DMS153 (cell line): ENCODE data around the gene CACNA2D4.
"Not testable (repeated sequence)": the region's sequence is repeated elsewhere in the genome, so short reads cannot be mapped to it uniquely, and the experiment has no call there.

ENCODE experiments used
- DNase-seq: peaks from one replicate; lab custom pipeline; 2025; lab: John Stamatoyannopoulos, UW

The CACNA2D4 gene

GRCh38 chr12:1918081-1918883 lies at the start of gene CACNA2D4:
TSS of gene CACNA2D4 (minus strand) at chr12:1918652. CDS start at chr12:1918473, 179 bp downstream.
- DNase-seq = no peak

DNA sequence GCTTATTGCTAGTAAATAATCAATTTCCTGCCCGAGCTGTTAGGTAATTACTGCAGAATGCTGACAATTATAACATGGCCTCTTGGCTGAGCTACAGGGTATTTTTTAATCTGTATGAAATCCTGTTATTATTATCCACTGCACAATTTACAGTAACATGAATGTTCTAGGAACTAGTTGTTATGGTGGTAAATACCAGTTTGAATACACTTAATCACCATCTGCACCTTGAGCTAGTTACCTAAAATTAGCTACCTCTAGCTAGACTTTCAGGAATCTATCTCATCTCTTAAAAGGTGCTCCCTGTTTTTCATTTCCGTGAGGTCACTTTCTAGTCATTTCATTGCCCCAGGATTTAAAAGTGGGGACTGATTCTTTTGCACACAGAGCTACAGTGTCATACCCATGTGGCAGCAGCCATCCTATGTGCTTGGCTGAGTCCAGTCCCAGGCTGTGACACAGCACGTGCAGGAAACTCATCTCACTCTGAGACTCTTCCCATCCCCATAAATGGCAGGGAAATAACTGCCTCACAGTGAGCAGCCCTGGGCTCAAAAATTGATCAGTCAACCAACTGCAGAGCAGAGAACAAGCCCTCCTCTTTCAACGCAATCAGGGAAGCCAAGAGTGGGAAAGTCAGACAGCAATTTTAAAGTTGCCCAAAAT lies 48.2 kb upstream of the CACNA2D4 start:
- DNase-seq = no peak

DNA sequence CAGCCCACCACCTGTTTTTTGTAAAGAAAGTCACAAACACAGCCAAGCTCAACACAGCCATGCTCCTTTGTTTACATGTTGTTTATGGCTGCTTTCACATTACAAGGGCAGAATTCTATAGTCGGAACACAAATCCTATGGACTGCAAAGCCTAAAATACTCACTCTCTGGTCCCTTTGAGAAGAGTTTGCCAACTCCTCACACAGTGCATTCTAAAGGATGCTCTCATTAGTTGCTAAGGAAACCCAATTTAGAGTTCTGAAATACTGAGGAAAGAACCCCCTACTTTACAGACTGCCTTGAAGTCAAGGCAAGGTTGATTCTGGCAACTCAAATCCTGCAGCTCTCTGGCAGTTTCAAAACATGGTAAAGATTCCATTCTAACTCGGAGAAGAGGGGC lies 47.5 kb upstream of the CACNA2D4 start:
- no peak for DNase-seq

DNA sequence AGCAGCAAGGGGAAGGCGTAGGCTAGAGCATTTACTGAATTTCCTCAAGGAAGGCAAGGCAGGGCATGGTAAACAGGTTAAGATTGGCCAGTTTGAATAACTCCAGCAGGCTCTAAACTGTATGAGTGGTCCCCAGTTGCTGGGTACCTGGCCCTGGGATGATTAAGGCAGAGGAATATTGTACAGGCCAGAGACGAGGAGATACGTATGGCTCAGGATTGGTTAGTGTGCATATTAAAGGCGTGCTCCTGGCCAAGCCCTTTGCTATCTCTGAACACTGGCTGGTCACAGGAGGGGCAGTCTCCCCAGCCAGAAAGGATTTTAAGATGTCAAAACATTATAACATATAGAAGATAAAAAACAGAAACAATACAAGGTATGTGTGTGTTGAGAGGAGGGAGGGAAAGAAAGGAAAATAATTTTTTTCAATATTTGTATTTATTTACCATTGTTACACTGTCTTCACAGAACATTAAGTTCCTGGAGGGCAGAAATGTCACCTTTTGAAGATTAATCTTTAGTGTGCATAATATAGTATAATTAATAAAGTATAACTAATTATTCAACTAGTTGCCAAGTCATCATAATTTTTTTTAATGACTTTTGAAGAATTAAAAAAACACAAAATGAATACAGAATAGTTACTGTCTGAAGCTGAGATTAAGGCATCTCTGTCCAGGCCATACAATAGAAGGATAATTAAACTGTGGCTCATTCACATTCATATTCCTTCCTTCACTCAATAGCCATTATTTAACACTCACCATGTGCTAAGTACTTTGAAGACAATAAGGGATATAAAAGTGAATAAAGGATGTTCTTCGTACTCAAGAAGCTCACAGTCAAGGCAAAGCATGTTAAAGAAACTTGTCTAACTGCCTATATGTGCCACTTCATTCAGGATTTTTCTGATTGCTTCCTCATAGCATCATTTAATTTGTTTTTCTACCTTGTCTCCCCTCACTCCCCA lies 43.9 kb upstream of the CACNA2D4 start:
- DNase-seq = no peak

DNA sequence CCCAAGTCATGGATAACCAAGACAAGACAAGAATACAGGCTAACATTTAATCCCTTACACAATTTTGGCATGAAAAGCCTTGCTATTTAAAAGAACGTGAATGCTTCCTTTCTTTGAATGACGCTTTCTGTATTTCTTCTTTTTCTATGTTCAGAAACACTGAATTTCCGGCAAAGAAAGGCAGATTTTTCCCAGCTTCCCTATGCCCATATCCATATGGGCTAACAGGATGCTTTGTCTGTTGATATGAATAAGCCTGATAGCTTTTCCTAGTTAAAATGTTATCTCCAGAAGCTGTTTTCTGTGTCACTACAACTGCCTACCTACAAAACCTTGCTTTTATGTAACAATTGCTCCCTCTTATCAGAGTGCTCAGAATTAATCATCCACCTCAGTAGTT lies 38.3 kb upstream of the CACNA2D4 start:
- no peak for DNase-seq

- DNase-seq = no peak
Measured at GRCh38 chr12:1949771-1950470, 31.5 kb upstream of the CACNA2D4 start.

DNA sequence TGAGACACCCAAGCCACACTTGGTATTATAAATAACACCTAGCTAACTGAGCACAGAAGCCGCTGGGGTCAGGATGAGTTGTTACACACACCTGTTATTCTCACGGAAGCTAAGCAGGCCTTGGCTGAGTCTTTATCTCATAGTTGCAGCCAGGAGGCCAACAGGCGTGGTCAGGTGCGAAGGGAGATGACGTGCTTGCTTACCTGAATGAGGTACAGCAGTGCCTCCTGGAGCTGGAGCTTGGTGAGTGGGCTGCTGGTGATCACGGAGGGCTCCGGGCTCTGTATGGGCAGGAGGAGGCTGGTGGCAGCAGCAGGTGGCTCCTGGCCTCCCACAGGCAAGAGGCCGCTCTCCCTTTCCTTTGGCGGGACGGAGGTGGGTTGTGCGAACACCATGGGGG lies 30.4 kb upstream of the CACNA2D4 start:
- DNase-seq = no peak

- DNase-seq = no peak
Measured at GRCh38 chr12:1947081-1947480, 28.6 kb upstream of the CACNA2D4 start.

DNA sequence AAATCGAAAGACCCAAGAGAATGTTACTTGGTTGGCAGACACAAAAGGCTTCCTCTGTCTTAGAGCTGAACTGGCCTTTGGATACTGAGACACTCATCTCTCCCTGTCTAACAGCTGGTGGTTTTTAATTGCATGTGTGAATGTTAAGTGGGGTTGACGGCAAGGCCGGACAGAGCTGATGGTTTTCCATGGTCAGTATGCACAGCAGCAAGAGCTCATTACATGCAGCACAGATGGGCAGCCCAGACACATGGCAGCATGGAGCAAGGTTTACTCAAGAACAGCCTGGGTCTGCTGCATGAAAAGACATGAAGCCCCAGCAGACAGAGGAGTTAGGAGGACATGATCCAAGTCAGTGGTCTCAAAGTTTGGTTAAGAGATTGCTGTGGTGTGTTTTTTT lies 27.8 kb upstream of the CACNA2D4 start:
- no peak for DNase-seq

GRCh38 chr12:1945502-1945901 lies 27.1 kb upstream of the CACNA2D4 start:
- DNase-seq = not testable (repeated sequence)

GRCh38 chr12:1939801-1940607 lies 21.6 kb upstream of the CACNA2D4 start:
- peak; percentile 61 for DNase-seq

DNA sequence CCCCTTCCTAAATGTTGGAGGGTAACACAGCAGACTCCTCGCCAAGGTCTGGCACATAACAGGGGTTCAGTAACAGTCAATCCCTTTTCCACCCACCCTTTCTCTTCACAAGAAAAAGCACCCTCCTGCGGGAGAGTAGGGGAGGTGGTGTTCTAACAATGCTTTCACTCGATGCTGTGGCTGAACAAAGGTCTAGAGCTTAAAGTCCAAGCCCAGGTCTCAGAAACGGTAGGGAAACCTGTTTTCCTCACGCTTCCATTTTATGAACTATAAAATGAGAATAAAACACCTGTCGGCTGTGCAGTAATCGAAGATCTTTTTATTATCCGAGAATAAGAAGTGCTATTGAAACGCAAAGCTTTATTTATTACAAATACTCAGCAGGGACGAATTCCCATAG lies 20.9 kb upstream of the CACNA2D4 start:
- no peak for DNase-seq

- no peak for DNase-seq
Measured at GRCh38 chr12:1937481-1938224, 19.2 kb upstream of the CACNA2D4 start.

GRCh38 chr12:1936406-1937320 lies 18.2 kb upstream of the CACNA2D4 start:
- DNase-seq = peak; percentile 68

DNA sequence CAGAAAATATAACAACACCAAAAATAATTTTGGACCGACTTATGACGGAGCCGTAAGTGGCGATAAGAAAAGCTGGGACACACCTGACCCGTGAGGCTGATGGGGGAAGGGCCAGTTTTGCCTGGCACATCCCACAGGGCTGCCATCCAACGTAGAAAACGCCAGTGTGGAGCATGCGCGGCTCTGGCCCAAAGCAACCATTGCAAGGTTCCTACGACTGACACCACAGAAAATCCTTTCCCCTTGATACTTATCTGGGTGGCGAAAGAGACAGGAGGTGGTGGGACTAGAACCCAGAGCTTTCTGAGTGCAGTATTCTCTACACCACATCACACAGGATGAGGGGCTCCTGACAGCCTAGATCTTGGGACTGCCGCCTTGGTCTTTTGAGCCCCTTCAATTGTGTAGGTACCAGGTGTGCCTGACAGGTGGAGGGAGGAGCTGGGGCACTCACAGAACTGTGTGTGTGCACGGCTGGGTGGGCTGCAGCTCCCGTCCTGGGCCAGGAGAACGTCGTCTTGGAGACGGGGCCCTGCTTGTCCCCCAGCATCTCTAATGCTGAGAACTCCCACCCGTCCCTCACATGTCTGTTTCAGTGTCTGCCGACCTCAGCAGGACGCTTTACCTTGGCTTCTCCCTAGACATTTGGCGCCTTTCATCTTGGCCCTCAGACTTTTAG lies 17.4 kb upstream of the CACNA2D4 start:
- no peak for DNase-seq

- no peak for DNase-seq
Measured at GRCh38 chr12:1935242-1935641, 16.8 kb upstream of the CACNA2D4 start.

- no peak for DNase-seq
Measured at GRCh38 chr12:1934831-1935230, 16.4 kb upstream of the CACNA2D4 start.

DNA sequence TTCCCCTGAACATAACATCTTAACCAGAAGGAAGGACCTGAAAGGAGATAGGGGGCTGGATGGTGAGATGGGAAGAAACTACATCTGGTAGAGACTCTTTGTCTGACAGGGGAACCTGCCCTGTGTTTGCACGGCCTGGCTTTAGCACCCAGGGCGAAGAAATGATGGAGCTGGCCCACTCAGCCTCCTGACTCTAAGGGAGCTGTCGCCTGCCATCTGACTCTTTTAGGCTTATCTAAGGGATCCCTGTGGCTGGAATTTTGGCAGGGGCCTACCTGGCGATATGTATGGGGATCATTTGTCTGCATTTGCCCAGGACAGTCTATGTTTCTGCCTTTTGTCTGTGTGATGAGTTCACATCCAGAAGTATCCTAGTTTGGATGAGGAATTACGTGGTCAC lies 15.6 kb upstream of the CACNA2D4 start:
- no peak for DNase-seq
